GM10248 (cell line): Measurements from ENCODE around the gene IRF3.
A peak's percentile ranks its signal among the peaks of the same experiment; 100 is the strongest.

ENCODE experiments used
- CTCF ChIA-PET: fragments of 300-600 bp; sonication (Branson Sonifier 250); formaldehyde crosslinking; extraction: SDS; loops from one replicate; lab custom pipeline; 2021; ENCODE audit warnings: antibody characterized with exemption; lab: Yijun Ruan, JAX
- POLR2A ChIA-PET: fragments of 350-650 bp; sonication (Branson Sonifier 250); formaldehyde crosslinking; extraction: SDS; loops from one replicate; lab custom pipeline; 2020; ENCODE audit warnings: antibody characterized with exemption; lab: Yijun Ruan, JAX
- DNase-seq: peaks from one replicate; pipeline ENCODE4 v3.0.0; 2012; ENCODE audit errors: extremely low spot score
- TF ChIP-seq, protein P1 (sequence below): IDR thresholded peaks from 2 replicates; pipeline ENCODE4 v1.5.1; 2012; ENCODE audit warnings: mild to moderate bottlenecking, low read depth; ENCODE audit errors: extremely low read depth, missing control alignments, control extremely low read depth

The IRF3 gene

DNA sequence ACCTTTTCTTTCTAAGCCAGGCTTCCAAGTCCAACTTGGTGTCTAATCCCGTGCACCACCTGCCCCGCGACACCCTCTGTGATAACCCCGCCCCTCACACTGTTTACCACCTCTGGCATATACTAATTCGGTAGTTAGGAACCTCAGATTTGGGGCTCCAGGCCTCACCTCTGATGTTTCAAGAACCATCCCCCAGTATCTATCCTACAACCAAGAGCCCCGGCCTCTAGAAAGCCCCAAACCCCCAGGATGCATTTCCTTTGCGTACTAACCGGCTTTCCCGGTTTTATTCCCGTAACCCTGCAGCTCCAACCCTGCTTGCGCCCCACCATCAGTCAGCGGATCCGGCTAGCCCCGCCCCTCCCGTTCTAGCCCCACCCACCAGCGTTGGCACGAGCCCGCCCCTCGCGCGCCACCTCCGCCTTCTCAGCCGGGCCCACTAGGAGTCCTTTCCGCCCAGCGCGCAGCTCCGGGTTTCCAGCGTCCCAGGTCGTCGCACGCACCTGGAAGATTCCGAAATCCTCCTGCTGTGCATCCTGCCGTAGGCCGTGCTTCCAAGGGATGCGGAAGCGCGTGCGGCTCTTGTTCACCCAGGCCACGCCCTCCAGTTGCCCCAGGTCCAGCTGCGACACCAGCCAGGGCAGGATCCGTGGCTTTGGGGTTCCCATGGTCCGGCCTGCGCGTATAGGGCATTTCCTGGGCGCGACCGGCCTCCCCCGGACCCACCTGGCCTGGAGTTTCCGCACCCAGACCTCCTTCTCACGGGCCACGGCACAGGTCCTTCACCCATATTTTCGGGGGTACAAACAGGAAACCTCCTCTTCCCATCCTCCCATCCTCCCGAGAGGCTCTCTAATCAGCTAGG lies 1.3 kb downstream of the IRF3 start:
- CTCF ChIA-PET, result interaction anchor here (1.1 to 2.3 kb wide), 6 partner anchors 9 to 22 kb away, joined by 3 to 11 read pairs (median 6); partner anchors contain the start of gene SCAF1
- POLR2A ChIA-PET, result interaction anchor here (0.5 to 2.2 kb wide), 8 partner anchors 16 to 177 kb away, joined by 3 to 9 read pairs (median 4); partner anchors contain the start of genes RRAS and SCAF1
- TF ChIP-seq, protein P1, sequence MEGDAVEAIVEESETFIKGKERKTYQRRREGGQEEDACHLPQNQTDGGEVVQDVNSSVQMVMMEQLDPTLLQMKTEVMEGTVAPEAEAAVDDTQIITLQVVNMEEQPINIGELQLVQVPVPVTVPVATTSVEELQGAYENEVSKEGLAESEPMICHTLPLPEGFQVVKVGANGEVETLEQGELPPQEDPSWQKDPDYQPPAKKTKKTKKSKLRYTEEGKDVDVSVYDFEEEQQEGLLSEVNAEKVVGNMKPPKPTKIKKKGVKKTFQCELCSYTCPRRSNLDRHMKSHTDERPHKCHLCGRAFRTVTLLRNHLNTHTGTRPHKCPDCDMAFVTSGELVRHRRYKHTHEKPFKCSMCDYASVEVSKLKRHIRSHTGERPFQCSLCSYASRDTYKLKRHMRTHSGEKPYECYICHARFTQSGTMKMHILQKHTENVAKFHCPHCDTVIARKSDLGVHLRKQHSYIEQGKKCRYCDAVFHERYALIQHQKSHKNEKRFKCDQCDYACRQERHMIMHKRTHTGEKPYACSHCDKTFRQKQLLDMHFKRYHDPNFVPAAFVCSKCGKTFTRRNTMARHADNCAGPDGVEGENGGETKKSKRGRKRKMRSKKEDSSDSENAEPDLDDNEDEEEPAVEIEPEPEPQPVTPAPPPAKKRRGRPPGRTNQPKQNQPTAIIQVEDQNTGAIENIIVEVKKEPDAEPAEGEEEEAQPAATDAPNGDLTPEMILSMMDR, result peak; percentile 10
- DNase-seq, result peak; percentile 88

DNA sequence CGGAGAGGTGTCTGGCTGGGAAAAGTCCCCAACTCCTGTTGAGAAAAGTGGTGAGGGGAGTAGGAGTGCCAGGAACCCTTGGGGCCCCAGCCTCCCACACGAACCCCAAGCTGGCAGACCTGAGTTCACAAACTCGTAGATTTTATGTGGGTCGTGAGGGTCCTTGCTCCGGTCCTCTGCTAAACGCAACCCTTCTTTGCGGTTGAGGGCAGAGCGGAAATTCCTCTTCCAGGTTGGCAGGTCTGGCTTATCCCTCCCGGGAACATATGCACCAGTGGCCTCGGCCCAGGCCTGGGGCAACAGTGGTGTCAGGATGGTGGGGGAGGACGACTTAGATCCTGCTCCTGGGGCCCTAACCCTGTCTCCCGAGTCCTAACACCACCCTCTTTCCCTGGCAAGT lies 2.4 kb downstream of the IRF3 start:
- CTCF ChIA-PET, result interaction anchor here (1.5 to 2.3 kb wide), 4 partner anchors 10 to 21 kb away, joined by 3 to 11 read pairs (median 6); partner anchors contain the start of gene SCAF1
- DNase-seq, result no peak
- POLR2A ChIA-PET, result no interaction called here
- TF ChIP-seq, protein P1, result no peak

DNA sequence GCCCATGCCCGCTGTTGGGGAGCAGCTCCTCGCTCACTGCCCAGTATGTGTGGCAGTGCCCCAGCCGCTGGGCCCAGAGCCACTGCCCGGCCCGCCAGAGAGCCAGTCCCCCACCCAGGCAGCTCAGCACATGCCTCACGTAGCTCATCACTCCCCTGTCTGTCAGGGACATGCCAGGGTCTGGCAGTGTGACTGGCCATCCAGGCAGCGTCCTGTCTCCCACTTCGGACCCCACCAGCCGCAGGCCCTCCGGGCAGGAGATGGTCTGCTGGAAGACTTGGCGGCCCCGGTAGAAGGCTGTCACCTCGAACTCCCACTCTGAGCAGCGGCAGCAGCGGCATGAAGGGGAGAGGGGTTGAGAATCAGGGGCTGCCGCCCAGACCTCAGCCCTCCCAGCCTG lies 3.6 kb downstream of the IRF3 start:
- no peak for DNase-seq
- TF ChIP-seq, protein P1, result no peak
- ChIA-PET POLR2A (no interaction called here), CTCF (interaction anchor here (2.8 kb wide), 1 partner anchor 10 kb away, joined by 12 read pairs; no protein-coding TSS in a partner anchor)

DNA sequence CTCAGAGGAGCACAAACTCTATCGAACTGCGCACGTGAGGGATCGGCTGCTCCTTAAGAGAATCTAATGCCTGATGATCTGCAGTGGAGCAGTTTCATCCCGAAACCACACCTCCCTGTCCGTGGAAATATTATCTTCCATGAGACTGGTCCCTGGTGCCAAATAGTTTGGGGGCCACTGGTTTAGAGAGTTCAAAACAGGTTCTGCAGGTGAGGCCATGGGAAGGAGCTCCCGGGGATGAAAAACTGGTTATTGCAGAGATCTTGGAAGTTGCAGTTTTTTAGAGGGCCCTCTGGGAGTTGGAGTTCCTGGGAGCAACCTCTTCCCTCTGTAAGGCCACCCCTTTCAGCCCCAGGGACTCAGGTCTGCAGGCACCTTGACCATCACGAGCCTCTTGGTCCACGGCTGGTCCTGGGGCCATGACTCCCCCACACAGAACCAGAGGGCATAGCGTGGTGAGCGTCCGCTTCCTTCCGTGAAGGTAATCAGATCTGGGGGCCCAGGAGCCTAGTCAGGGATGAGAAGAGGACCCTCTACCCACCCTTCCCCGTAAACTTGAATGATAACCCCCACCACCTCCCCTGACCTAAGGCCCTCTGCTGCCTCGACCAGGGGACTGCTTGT lies 5.2 kb downstream of the IRF3 start:
- POLR2A ChIA-PET, result no interaction called here
- no peak for DNase-seq
- TF ChIP-seq, protein P1, result no peak
- CTCF ChIA-PET, result interaction anchor here (0.6 to 2.8 kb wide), 3 partner anchors 12 to 146 kb away, joined by 3 to 12 read pairs (median 6); no protein-coding TSS in a partner anchor

DNA sequence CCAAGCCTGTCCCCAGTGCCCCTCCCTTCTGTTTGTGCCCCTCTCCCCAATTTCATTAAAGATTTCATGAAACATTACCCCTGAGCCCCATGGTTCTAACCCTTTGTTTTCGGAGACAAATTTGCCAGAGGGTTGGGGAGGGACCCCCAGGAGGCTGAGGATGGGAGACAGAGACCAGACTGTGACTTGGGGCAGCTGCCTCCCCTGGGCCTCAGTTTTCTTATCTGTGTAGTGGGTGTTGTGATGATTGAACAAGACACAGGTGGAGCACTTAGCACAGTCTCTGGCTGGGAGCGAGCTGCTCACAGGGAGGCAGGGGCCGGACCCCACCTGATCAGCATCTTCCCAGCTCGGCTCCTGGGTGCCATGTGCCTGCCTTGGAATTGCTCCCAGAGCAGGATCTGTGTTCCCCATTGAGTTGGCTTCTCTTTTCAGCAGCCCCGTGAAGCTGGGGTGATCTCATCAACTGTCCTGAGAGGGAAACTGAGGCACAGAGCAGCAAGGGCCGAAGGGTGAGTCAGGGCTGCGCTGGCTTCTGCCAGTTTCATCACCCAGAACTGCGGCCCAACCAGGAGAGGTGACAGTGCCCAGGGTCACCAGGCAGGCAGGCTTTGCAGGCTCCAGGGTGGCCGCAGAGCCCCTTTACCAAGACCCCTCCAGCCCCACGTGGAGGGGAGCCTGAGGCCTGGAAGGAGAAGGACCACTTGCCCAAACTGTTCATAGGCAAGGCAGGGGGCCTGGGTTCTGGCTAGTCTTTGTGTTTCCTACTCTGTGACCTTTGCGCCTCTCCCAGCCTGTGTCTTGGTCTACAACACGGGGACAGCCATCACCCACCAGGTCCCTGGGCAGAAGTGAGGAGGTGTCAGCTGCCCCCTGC lies 6.9 kb downstream of the IRF3 start:
- TF ChIP-seq, protein P1, result no peak
- DNase-seq, result no peak
- CTCF ChIA-PET, result interaction anchor here (2.2 to 5.2 kb wide), 2 partner anchors 13 to 22 kb away, joined by 6 to 30 read pairs; no protein-coding TSS in a partner anchor
- POLR2A ChIA-PET, result no interaction called here
